ENCODE data around the gene ANO10. TPM values are rescaled to one million over a fixed set of nuclear protein-coding genes. Genes with fewer than 3 reads are reported as not detected.

ANO10 gene
- total and polyA plus RNA-seq, 2 of the 8 experiments (the other 6 are each of a cell fraction or from before 2014, with no cell fraction given) = 38.0 to 53.2 TPM

GRCh38 chr3:43503067-43503728, 118.6 kb downstream of the ANO10 start:
- Histone ChIP-seq H3K18ac (ENCODE audit: extremely low read depth, low read length) (no peak overlapping the region), H3K56ac (replicated peaks; ENCODE audit: insufficient read length, low read depth, low read length) (no peak overlapping the region), H3K4ac (replicated peaks; ENCODE audit: insufficient read length, low read depth, low read length) (no peak overlapping the region), H3K14ac (ENCODE audit: insufficient read length) (no peak overlapping the region), H3K4me1 (replicated peaks in 1 of 4; ENCODE audit: control insufficient read depth in 3 of 4, insufficient read depth in 4 of 4, low read length in 3 of 4) (peaks cover 0 to 4% (median 2%) of the 10 kb centered on the region in 4 experiments; a peak in 2 of 7 replicates), H3K9ac (replicated peaks in 1 of 4; ENCODE audit: extremely low read depth in 1 of 4, low read depth in 3 of 4, low read length in 3 of 4) (no peak overlapping the region), H4K8ac (ENCODE audit: extremely low read depth, insufficient read depth, low read length) (no peak overlapping the region), H2BK5ac (ENCODE audit: low read depth, low read length) (no peak overlapping the region), H3K27me3 (replicated peaks in 1 of 4; ENCODE audit: control insufficient read depth in 3 of 4, extremely low read depth in 1 of 4, insufficient read depth in 3 of 4, low read length in 3 of 4) (no peaks in the 10 kb centered on the region), H2BK120ac (replicated peaks; ENCODE audit: low read depth, low read length) (no peak overlapping the region), H4K20me1 (replicated peaks in 1 of 2; ENCODE audit: control insufficient read depth in 1 of 2, insufficient read depth in 2 of 2, low read length in 2 of 2) (peaks cover 2% of the 10 kb centered on the region in 2 experiments), H3K4me2 (ENCODE audit: insufficient read depth in 1 of 2, low read depth in 2 of 2, low read length in 2 of 2) (no peak overlapping the region), H3K79me1 (ENCODE audit: low read depth, low read length) (no peaks in the 10 kb centered on the region), H3K27ac (ENCODE audit: low read depth, low read length) (no peak overlapping the region), H2BK12ac (ENCODE audit: low read depth, low read length) (no peak overlapping the region), H3K4me3 (ENCODE audit: extremely low read depth in 1 of 4, insufficient read depth in 2 of 4, low read depth in 3 of 4, low read length in 4 of 4) (no peak overlapping the region), H4K91ac (replicated peaks; ENCODE audit: insufficient read length, low read length) (no peak overlapping the region), H2AK5ac (ENCODE audit: low read depth, low read length) (no peak overlapping the region), H3K79me2 (ENCODE audit: control insufficient read depth in 1 of 2, insufficient read depth in 2 of 2, low read length in 2 of 2) (no peaks in the 10 kb centered on the region), H3K23me2 (ENCODE audit: low read depth, low read length) (no peaks in the 10 kb centered on the region), H3K23ac (ENCODE audit: insufficient read length) (no peak overlapping the region), H2AFZ (ENCODE audit: low read length) (no peak overlapping the region), H3K9me3 (ENCODE audit: insufficient read depth in 2 of 2, low read depth in 1 of 2, low read length in 1 of 2) (no peaks in the 10 kb centered on the region), H4K5ac (ENCODE audit: insufficient read length, low read depth, low read length) (no peak overlapping the region), H2BK20ac (ENCODE audit: low read length) (no peak overlapping the region), H3K36me3 (ENCODE audit: control insufficient read depth in 2 of 4, insufficient read depth in 4 of 4, low read length in 3 of 4) (no peaks in the 10 kb centered on the region), H2BK15ac (ENCODE audit: low read length) (no peak overlapping the region)
- DNase-seq (ENCODE audit: low read depth in 1 of 2, low spot score in 2 of 2) (no peak), FAIRE-seq (no peak)
- POLR2A ChIA-PET (ENCODE audit: partially characterized antibody) = interaction anchor here (1.0 to 1.1 kb wide), 2 partner anchors 25 to 280 kb away, joined by 3 read pairs; no protein-coding TSS in a partner anchor
- CTCF ChIA-PET (ENCODE audit: partially characterized antibody) = interaction anchor here (0.5 to 4.1 kb wide), 33 partner anchors 8 to 541 kb away, joined by 3 to 20 read pairs (median 5); no protein-coding TSS in a partner anchor
- 39% methylated on average over 2 of the region's 2 CpGs; no CpG with 5 or more reads in 1 of the 2 experiments for WGBS, 2 experiments (ENCODE audit: extremely low coverage in 1 of 2, insufficient coverage in 1 of 2, insufficient read length in 1 of 2, insufficient replicate concordance in 2 of 2, low coverage in 1 of 2, low lambda C conversion rate in 2 of 2, missing lambda C conversion rate in 1 of 2)
- TF ChIP-seq CTCF (IDR thresholded peaks at IDR 0.05; ENCODE audit: control extremely low read depth in 1 of 3, insufficient read depth in 1 of 3, low read depth in 1 of 3, low read length in 3 of 3) (peak in 1 of 3 experiments; percentile 31; a peak in 2 of 4 replicates), RAD21 (IDR thresholded peaks at IDR 0.05 in 1 of 2, conservative IDR thresholded peaks at IDR 0.05 in 1 of 2; ENCODE audit: low read depth in 2 of 2, low read length in 2 of 2) (peak; percentile 51 to 62), HDAC6 (IDR thresholded peaks at IDR 0.05; ENCODE audit: low read depth, low read length) (no peak)

Measured in H1 (cell line).